HG03575 (cell line): ENCODE results near the gene ZNF580.

ENCODE experiments used
- ATAC-seq: cut with Tn5 transposase; IDR thresholded peaks from one replicate; pipeline ENCODE4 v1.9.1; 2021; ENCODE audit not compliant: unreplicated experiment, insufficient number of reproducible peaks, low FRiP score; ENCODE audit errors: extremely low read depth

ZNF580 gene

GRCh38 chr19:55643003-55643886, 2.4 kb downstream of the ZNF580 start, which contains the start of gene ZNF581:
ZNF581 (plus strand) TSS chr19:55643649; CDS start chr19:55644572, 923 bp downstream.
- no peak for ATAC-seq

- no peak for ATAC-seq
Observed at GRCh38 chr19:55643887-55644176, 3.0 kb downstream of the ZNF580 start.

- ATAC-seq, result no peak
Observed at GRCh38 chr19:55644191-55644833, 3.5 kb downstream of the ZNF580 start.

- no peak for ATAC-seq
Observed at GRCh38 chr19:55644842-55645511, 4.2 kb downstream of the ZNF580 start.

- no peak for ATAC-seq
Observed at GRCh38 chr19:55645512-55645881, 4.7 kb downstream of the ZNF580 start.

GRCh38 chr19:55646889-55647731, 6.3 kb downstream of the ZNF580 start:
- no peak for ATAC-seq

- ATAC-seq, result no peak
Observed at GRCh38 chr19:55647732-55648584, 7.2 kb downstream of the ZNF580 start, which contains the start of gene CCDC106. CCDC106 (plus strand) TSS chr19:55648212; CDS start chr19:55649047, 835 bp downstream.

GRCh38 chr19:55648585-55649267, 7.9 kb downstream of the ZNF580 start:
- ATAC-seq, result no peak

- no peak for ATAC-seq
Observed at GRCh38 chr19:55649268-55650125, 8.7 kb downstream of the ZNF580 start.

- no peak for ATAC-seq
Observed at GRCh38 chr19:55650126-55650557, 9.3 kb downstream of the ZNF580 start.

GRCh38 chr19:55650602-55651230, 9.9 kb downstream of the ZNF580 start:
- no peak for ATAC-seq

- no peak for ATAC-seq
Observed at GRCh38 chr19:55651236-55651635, 10.4 kb downstream of the ZNF580 start.

- no peak for ATAC-seq
Observed at GRCh38 chr19:55652311-55653128, 11.7 kb downstream of the ZNF580 start.

- ATAC-seq, result peak; percentile 28
Observed at GRCh38 chr19:55653651-55654322, 13.0 kb downstream of the ZNF580 start.

GRCh38 chr19:55654323-55654867, 13.6 kb downstream of the ZNF580 start:
- ATAC-seq, result peak; percentile 20
